Measurements from ENCODE around the gene DBNL. TPM values are rescaled to one million over a fixed set of nuclear protein-coding genes. Genes with fewer than 3 reads are reported as not detected.

DBNL gene
- total RNA-seq, 1 donor from 2014 or later: 100 TPM

- intact Hi-C loops (cut with DNase I): no loop called here
- Histone ChIP-seq H3K4me3 (no peak overlapping the region), H3K9me3 (no peaks in the 10 kb centered on the region), H3K36me3 (peaks cover 0 to 67% of the 10 kb centered on the region in 2 donors), H3K27me3 (no peaks in the 10 kb centered on the region), H3K27ac (peak overlapping the region; percentile 98), H3K4me1 (peaks cover 28% of the 10 kb centered on the region)
- no peak for DNase-seq (ENCODE audit: extremely low spot score in 2 of 2)
- TF ChIP-seq POLR2AphosphoS5 (IDR thresholded peaks at IDR 0.05; ENCODE audit: insufficient read depth in 1 of 2, low read depth in 1 of 2): no peak
- TF ChIP-seq POLR2A (IDR thresholded peaks at IDR 0.05): no peak
- no peak for TF ChIP-seq CTCF (IDR thresholded peaks at IDR 0.05)
These were observed 64.6 kb downstream of the DBNL start for GRCh38 chr7:44108768-44109750.

- intact Hi-C loops (cut with DNase I): no loop called here
- Histone ChIP-seq H3K4me1 (peaks cover 28% of the 10 kb centered on the region), H3K4me3 (no peak overlapping the region), H3K36me3 (peaks cover 0 to 76% of the 10 kb centered on the region in 2 donors), H3K27me3 (no peaks in the 10 kb centered on the region), H3K9me3 (no peaks in the 10 kb centered on the region), H3K27ac (no peak overlapping the region)
- TF ChIP-seq CTCF (IDR thresholded peaks at IDR 0.05) (no peak), POLR2AphosphoS5 (IDR thresholded peaks at IDR 0.05; ENCODE audit: insufficient read depth in 1 of 2, low read depth in 1 of 2) (no peak), POLR2A (IDR thresholded peaks at IDR 0.05) (no peak)
- DNase-seq (ENCODE audit: extremely low spot score in 2 of 2): no peak
These were observed 65.5 kb downstream of the DBNL start for GRCh38 chr7:44109991-44110390.

DNA sequence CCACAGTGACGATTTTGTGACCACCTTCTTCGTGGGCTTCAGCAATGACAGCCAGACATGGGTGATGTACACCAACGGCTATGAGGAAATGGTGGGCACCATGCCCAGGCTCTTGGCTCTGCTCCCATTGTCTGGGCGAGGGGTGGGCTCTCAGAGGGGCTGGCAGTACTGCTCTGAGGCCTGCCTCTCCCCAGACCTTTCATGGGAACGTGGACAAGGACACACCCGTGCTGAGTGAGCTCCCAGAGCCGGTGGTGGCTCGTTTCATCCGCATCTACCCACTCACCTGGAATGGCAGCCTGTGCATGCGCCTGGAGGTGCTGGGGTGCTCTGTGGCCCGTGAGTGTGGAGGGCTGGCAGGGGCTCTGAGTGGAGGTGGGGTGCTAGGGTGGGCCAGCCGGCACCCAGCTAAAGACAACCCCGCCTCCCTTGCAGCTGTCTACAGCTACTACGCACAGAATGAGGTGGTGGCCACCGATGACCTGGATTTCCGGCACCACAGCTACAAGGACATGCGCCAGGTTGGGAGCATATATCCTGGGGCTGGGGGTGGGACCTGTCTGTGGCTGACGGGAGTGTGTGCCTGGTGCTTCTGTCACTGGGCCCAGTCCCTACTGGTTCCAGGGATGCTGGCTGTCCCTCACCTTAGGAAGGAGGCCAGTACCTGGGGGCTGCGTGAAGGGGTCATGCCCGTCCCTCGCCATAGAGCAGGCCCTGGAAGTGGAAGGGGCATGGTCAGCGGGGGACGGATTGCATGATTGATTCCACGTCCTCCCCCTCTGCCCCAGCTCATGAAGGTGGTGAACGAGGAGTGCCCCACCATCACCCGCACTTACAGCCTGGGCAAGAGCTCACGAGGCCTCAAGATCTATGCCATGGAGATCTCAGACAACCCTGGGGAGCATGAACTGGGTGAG lies 66.5 kb downstream of the DBNL start:
- no peak for DNase-seq (ENCODE audit: extremely low spot score in 2 of 2)
- H3K9me3 ChIP-seq: no peaks in the 10 kb centered on the region
- no peaks in the 10 kb centered on the region for H3K27me3 ChIP-seq
- no peak overlapping the region for H3K27ac ChIP-seq
- peaks cover 0 to 86% of the 10 kb centered on the region in 2 donors for H3K36me3 ChIP-seq
- no peak overlapping the region for H3K4me3 ChIP-seq
- H3K4me1 ChIP-seq: peaks cover 26% of the 10 kb centered on the region
- intact Hi-C loops (cut with DNase I): no loop called here
- TF ChIP-seq CTCF (IDR thresholded peaks at IDR 0.05): no peak
- TF ChIP-seq POLR2A (IDR thresholded peaks at IDR 0.05): no peak
- TF ChIP-seq POLR2AphosphoS5 (IDR thresholded peaks at IDR 0.05; ENCODE audit: insufficient read depth in 1 of 2, low read depth in 1 of 2): no peak

Small RNA genes lying within 50 kb of the gene (microRNA-seq; reads per million reads assigned to microRNA genes)
- gene MIR6837 (ENCODE audit: borderline number of aligned reads, borderline replicate concordance) (not detected), gene MIR6838 (ENCODE audit: borderline number of aligned reads, borderline replicate concordance) (not detected)

Other genes starting within 250 kb of the DBNL start
- 68.8 TPM for gene MRPS24, start 175.2 kb upstream of the DBNL start, total RNA-seq
- 21.1 TPM for gene URGCP, start 138.1 kb upstream of the DBNL start, total RNA-seq
- gene UBE2D4, start 118.3 kb upstream of the DBNL start, total RNA-seq: 25.5 TPM
- not detected for gene SPDYE1, start 46.8 kb upstream of the DBNL start, total RNA-seq
- not detected for gene PGAM2, start 20.9 kb downstream of the DBNL start, total RNA-seq
- gene POLM, start 37.8 kb downstream of the DBNL start, total RNA-seq: 31.4 TPM
- 321 TPM for gene AEBP1, start 59.6 kb downstream of the DBNL start, total RNA-seq
- gene POLD2, start 78.8 kb downstream of the DBNL start, total RNA-seq: 42.0 TPM
- gene MYL7, start 96.6 kb downstream of the DBNL start, total RNA-seq: not detected
- 1.7 TPM for gene GCK, start 144.7 kb downstream of the DBNL start, total RNA-seq
- gene YKT6, start 156.3 kb downstream of the DBNL start, total RNA-seq: 47.6 TPM